Fibroblast of skin of left quadriceps (primary cell): ENCODE measurements around the gene UNC13A.

ENCODE experiments used
- DNase-seq, 2 experiments: peaks; one replicate each; pipeline ENCODE4 v3.0.0-alpha.2; 2013; ENCODE audit warnings: low read depth in 2 of 2

Gene UNC13A

DNA sequence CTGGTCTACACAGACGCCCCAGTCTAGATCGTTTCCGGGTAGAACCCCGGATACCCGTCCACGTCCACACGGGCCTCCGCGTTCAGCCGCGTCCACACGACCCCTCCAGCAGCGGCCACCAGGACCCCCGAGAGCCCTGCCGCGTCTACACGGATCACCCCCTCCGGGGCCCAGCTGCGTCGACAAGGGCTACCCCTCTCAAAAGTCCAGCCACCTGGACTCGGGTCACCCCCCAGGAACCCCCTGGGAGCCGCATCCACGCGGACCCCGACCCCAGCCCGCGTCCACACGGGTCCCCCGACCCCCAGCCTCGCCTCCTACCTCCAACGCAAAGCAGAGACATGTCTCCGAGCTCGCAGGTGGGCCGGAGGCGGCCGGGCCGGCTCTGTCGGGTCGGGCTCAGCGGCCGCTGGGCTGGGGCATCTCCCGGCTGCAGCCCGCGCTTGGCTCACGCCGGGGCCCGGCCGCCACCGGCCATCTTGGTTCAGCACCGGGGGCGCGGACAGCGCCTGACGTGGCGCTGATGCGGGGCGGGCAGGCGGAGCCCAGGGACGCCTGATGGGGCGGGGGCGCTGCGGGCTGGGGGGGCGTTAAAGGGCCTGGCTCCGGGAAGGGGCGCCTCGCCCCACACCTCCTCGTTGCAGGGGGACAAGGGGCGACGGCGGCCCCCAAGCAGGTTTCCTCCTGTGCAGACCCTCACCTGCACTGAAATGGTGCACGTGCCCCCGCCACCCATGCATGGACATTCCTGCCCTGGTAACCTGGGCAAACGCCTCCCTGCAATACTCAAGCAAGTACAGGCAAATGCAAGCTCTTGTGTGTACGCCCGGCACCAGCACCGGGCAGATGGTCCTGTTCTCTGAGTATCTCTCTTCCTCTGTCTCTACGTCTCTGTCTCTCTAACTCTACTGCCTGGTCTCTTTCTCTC, at the start of gene UNC13A:
UNC13A (minus strand) TSS at position 498 of the 928 bp plus-strand sequence; CDS start at position 343, 155 bp downstream.
- DNase-seq, result peak in 1 of 2 experiments; percentile 6

- no peak for DNase-seq
These were observed 49.6 kb upstream of the UNC13A start for GRCh38 chr19:17737690-17738153.

GRCh38 chr19:17735410-17735809, 47.3 kb upstream of the UNC13A start:
- DNase-seq, result no peak

GRCh38 chr19:17734146-17734545, 46.0 kb upstream of the UNC13A start:
- DNase-seq, result no peak

DNA sequence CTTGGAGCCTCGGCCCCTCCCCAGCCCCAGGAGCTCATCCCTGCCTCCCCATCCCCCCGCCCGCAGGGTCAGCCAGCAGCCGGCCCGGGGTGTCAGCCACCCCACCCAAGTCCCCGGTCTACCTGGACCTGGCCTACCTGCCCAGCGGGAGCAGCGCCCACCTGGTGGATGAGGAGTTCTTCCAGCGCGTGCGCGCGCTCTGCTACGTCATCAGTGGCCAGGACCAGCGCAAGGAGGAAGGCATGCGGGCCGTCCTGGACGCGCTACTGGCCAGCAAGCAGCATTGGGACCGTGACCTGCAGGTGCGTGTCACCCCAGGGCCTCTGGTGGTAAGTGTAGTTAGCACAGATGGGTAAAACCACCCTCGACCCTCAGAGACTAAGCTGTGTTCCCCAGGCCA, 45.0 kb upstream of the UNC13A start:
- no peak for DNase-seq

DNA sequence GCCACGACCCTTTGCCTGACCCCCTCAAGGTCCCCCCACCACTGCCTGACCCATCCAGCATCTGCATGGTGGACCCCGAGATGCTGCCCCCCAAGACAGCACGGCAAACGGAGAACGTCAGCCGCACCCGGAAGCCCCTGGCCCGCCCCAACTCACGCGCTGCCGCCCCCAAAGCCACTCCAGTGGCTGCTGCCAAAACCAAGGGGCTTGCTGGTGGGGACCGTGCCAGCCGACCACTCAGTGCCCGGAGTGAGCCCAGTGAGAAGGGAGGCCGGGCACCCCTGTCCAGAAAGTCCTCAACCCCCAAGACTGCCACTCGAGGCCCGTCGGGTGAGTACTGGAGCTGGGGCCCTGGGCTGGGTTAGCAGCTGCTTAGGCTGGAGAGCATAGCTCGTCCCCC, 39.7 kb upstream of the UNC13A start:
- no peak for DNase-seq

DNA sequence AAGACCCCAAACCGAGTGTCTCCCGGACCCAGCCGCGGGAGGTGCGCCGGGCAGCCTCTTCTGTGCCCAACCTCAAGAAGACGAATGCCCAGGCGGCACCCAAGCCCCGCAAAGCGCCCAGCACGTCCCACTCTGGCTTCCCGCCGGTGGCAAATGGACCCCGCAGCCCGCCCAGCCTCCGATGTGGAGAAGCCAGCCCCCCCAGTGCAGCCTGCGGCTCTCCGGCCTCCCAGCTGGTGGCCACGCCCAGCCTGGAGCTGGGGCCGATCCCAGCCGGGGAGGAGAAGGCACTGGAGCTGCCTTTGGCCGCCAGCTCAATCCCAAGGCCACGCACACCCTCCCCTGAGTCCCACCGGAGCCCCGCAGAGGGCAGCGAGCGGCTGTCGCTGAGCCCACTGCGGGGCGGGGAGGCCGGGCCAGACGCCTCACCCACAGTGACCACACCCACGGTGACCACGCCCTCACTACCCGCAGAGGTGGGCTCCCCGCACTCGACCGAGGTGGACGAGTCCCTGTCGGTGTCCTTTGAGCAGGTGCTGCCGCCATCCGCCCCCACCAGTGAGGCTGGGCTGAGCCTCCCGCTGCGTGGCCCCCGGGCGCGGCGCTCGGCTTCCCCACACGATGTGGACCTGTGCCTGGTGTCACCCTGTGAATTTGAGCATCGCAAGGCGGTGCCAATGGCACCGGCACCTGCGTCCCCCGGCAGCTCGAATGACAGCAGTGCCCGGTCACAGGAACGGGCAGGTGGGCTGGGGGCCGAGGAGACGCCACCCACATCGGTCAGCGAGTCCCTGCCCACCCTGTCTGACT, 39.0 kb upstream of the UNC13A start:
- no peak for DNase-seq

DNA sequence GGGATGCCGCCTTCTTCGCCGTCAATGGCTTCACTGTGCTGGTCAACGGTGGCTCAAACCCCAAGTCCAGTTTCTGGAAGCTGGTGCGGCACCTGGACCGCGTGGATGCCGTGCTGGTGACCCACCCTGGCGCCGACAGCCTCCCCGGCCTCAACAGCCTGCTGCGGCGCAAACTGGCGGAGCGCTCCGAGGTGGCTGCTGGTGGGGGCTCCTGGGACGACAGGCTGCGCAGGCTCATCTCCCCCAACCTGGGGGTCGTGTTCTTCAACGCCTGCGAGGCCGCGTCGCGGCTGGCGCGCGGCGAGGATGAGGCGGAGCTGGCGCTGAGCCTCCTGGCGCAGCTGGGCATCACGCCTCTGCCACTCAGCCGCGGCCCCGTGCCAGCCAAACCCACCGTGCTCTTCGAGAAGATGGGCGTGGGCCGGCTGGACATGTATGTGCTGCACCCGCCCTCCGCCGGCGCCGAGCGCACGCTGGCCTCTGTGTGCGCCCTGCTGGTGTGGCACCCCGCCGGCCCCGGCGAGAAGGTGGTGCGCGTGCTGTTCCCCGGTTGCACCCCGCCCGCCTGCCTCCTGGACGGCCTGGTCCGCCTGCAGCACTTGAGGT, 38.1 kb upstream of the UNC13A start:
- no peak for DNase-seq

DNA sequence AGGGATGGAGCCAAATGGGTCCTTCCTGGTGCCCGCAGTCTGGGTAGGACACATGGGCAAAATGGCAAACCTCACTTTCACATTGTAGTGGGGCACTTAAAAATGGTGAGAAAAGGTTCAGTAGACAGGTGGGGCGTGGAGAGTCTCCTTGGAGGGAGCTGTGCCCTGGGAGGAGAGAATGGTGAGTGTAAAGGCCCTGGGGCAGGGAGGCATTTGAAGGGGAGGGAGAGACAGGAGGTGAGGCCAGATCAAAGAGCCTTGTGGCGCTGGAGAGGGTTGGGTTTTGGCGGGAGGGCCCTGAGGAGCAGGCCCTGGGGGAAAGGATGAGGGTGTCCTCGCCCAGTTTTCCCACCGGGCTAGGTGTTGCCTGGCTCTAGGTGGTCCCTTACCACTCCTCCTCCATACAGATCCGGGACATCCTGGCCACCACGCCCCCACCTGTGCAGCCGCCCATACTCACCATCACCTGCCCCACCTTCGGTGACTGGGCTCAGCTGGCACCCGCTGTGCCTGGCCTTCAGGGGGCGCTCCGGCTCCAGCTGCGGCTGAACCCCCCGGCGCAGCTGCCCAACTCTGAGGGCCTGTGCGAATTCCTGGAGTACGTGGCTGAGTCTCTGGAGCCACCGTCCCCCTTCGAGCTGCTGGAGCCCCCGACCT, 37.4 kb upstream of the UNC13A start:
- no peak for DNase-seq

DNA sequence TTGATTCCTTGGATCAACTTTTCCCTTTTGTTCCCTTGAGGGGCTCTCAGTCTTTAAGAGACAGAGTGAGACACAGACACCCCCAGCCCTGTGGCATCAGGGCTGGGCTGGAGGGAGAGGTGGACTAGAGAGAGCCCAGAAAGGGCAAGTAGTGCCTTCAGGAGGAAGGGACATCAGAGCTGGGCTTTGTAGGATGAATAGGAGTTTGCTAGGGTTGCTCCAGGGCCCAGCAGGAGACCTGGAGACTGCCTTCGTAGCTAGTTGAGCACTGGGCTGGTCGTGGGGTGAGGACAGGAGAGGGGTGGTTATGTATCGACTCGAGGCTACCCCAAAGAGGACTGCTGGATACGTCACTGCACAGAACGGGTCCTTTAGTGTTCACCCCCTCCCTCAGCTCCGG, 36.5 kb upstream of the UNC13A start:
- no peak for DNase-seq

GRCh38 chr19:17722655-17723240, 34.6 kb upstream of the UNC13A start:
- no peak for DNase-seq

GRCh38 chr19:17721821-17722220, 33.7 kb upstream of the UNC13A start:
- DNase-seq, result no peak

- no peak for DNase-seq
These were observed 33.0 kb upstream of the UNC13A start for GRCh38 chr19:17721111-17721628.

- no peak for DNase-seq
These were observed 32.3 kb upstream of the UNC13A start for GRCh38 chr19:17720440-17720839.

DNA sequence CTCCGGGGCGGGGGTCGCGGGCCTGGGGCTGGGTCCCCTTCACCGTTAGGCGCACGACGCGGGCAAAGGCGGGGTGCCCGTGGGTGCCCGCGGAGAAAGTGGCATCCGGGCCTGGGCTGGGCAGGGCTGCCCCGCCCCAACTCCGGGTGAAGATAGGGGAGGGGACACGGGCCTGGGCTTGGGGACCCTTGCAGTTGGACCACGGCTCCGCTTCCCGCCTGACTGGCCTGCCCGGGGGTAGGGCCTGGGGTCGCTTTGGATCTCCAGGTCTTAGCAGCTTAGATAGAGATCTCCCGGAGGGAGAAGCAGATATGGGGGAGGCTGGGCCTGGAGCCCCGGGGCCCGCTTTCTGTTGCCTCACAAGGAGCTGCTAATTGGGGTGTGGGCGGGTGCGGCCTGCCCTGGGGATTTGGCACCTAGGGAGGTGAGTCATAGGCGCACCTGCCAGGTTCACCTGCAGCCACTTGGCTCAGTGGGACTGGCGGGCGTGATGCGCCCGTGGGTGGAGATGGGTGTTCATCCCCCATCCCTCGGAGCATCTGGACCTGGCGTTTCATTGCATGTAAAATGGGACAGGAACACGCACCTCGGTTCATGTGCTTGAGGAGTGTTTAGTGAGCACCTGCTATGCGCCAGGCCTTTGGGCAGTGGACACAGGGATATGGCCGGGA, 31.7 kb upstream of the UNC13A start:
- no peak for DNase-seq

DNA sequence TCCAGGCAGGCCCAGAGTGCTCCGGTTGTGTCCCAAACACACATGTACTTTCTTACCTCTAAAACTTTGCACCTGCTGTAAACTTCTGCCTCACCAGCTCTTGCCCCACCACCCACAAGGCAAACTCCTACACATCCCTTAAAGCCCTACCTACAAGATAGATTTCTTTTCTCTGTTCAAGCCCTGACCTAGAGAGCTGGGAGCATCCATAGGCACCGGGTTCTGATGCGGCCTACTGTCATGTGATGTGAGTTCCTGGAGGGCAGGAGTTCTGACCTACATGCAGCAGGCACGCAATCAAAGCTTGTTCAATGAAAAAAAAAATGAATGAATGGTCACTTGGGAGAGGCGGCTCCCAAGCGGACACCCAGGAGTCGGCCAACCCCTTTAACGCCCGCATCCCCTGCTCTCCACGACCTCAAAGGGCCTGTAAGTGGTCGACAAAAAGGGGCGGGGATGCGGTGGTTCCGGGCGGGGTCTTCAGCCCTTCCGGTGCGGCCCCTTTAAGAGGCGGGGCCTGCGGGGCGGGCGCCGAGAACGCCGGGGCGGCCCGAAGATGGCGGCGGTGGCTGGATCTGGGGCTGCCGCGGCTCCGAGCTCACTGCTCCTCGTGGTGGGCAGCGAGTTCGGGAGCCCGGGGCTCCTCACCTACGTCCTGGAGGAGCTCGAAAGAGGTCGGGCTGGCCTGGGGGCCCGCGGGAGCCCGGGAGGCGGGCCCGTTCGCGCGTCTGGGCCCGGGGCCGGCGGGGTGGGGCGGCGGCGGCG, 31.0 kb upstream of the UNC13A start, which contains the start of gene MAP1S:
MAP1S (plus strand) TSS at position 534 of the 765 bp plus-strand sequence; CDS start at position 557, 23 bp downstream.
- DNase-seq, result no peak

- no peak for DNase-seq
These were observed 30.4 kb upstream of the UNC13A start for GRCh38 chr19:17718550-17718946.

- no peak for DNase-seq
These were observed 28.3 kb upstream of the UNC13A start for GRCh38 chr19:17716309-17716929.

- no peak for DNase-seq
These were observed 23.7 kb upstream of the UNC13A start for GRCh38 chr19:17711851-17712250.
